PC-3 (cell line): Measurements from ENCODE around the gene RALGPS1.

Experiments used
- EZH2 ChIP-seq: fragments of 300-600 bp; sonication (generic); IDR thresholded peaks from one replicate; pipeline ENCODE4 v1.6.1; 2017; ENCODE audit warnings: antibody characterized with exemption, mild to moderate bottlenecking, low read length; ENCODE audit not compliant: unreplicated experiment
- TF ChIP-seq, protein P1 (sequence below): fragments of 300-600 bp; sonication (generic); conservative IDR thresholded peaks from 2 replicates; pipeline ENCODE4 v1.5.1; 2017; ENCODE audit warnings: antibody characterized with exemption, low read depth, mild to moderate bottlenecking, low read length

GRCh38 chr9:127064335-127064734 is 149.8 kb downstream of the RALGPS1 start:
- TF ChIP-seq, protein P1, sequence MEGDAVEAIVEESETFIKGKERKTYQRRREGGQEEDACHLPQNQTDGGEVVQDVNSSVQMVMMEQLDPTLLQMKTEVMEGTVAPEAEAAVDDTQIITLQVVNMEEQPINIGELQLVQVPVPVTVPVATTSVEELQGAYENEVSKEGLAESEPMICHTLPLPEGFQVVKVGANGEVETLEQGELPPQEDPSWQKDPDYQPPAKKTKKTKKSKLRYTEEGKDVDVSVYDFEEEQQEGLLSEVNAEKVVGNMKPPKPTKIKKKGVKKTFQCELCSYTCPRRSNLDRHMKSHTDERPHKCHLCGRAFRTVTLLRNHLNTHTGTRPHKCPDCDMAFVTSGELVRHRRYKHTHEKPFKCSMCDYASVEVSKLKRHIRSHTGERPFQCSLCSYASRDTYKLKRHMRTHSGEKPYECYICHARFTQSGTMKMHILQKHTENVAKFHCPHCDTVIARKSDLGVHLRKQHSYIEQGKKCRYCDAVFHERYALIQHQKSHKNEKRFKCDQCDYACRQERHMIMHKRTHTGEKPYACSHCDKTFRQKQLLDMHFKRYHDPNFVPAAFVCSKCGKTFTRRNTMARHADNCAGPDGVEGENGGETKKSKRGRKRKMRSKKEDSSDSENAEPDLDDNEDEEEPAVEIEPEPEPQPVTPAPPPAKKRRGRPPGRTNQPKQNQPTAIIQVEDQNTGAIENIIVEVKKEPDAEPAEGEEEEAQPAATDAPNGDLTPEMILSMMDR: no peak
- TF ChIP-seq EZH2: no peak
